Measurements from ENCODE around the gene MYL12B. TPM values are rescaled to one million over a fixed set of nuclear protein-coding genes. Genes with fewer than 3 reads are reported as not detected.

The MYL12B gene
- total RNA-seq, 1 donor from 2014 or later, result 230 TPM

DNA sequence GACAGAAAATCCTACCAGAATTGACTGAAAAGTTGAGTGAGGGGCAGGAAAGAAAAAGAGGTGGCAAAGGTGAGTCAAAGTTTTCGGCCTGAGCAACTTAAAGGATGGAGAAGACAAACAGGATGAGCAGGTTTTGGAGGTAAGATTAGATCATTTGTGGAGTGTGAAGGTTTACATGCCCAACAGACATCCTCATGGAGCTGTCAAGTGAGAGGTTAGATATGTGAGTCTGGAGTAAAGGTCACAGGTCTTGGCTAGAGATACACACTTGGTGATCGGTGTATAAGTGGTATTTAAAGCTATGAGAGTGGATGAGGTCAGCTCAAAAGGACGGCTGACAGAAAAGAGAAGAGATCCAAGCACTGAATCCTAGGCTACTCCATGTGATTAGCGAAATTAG, 25.5 kb upstream of the MYL12B start:
- no peak overlapping the region for H3K27ac Mint-ChIP-seq (ENCODE audit: unreplicated experiment)

DNA sequence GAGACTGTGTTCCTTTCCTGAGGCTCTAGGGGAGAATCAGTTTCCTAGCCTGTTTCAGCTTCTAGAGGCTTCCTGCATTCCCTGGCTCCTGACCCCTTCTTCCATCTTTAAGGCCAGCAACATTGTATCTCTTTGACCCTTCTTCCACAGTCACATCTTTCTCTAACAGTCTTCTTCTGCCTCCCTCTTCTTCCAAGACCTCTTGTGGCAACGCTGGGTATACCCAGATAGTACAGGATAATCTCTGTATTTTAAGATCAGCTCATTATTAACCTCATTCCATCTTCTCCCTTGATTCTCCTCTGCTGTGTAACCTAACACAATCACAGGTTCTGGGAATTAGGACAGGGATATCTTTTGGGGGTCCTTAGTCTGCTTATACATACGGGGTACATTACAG, 23.2 kb upstream of the MYL12B start:
- DNase-seq (ENCODE audit: extremely low spot score, unreplicated experiment), result no peak
- Mint-ChIP-seq H3K36me3 (ENCODE audit: unreplicated experiment) (no peaks in the 10 kb centered on the region), H3K27ac (ENCODE audit: unreplicated experiment) (no peak overlapping the region)

More for the DNA sequence above, 25.5 kb upstream of the MYL12B start:
- no peaks in the 10 kb centered on the region for H3K9me3 Mint-ChIP-seq (ENCODE audit: unreplicated experiment)
- TF ChIP-seq, protein P1, sequence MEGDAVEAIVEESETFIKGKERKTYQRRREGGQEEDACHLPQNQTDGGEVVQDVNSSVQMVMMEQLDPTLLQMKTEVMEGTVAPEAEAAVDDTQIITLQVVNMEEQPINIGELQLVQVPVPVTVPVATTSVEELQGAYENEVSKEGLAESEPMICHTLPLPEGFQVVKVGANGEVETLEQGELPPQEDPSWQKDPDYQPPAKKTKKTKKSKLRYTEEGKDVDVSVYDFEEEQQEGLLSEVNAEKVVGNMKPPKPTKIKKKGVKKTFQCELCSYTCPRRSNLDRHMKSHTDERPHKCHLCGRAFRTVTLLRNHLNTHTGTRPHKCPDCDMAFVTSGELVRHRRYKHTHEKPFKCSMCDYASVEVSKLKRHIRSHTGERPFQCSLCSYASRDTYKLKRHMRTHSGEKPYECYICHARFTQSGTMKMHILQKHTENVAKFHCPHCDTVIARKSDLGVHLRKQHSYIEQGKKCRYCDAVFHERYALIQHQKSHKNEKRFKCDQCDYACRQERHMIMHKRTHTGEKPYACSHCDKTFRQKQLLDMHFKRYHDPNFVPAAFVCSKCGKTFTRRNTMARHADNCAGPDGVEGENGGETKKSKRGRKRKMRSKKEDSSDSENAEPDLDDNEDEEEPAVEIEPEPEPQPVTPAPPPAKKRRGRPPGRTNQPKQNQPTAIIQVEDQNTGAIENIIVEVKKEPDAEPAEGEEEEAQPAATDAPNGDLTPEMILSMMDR (IDR thresholded peaks at IDR 0.05), result no peak
- H3K36me3 Mint-ChIP-seq (ENCODE audit: unreplicated experiment), result no peaks in the 10 kb centered on the region
- DNase-seq (ENCODE audit: extremely low spot score, unreplicated experiment), result no peak
- H3K27me3 Mint-ChIP-seq (ENCODE audit: unreplicated experiment), result no peaks in the 10 kb centered on the region
- H3K4me3 Mint-ChIP-seq (ENCODE audit: unreplicated experiment), result no peak overlapping the region
- H3K4me1 Mint-ChIP-seq (ENCODE audit: unreplicated experiment), result no peaks in the 10 kb centered on the region

GRCh38 chr18:3245185-3245564, 16.8 kb upstream of the MYL12B start:
- no peak for DNase-seq (ENCODE audit: extremely low spot score, unreplicated experiment)
- TF ChIP-seq, protein P1 (IDR thresholded peaks at IDR 0.05), result no peak
- Mint-ChIP-seq H3K27me3 (ENCODE audit: unreplicated experiment) (no peaks in the 10 kb centered on the region), H3K27ac (ENCODE audit: unreplicated experiment) (no peak overlapping the region), H3K9me3 (ENCODE audit: unreplicated experiment) (no peaks in the 10 kb centered on the region), H3K4me1 (ENCODE audit: unreplicated experiment) (peaks cover 26% of the 10 kb centered on the region), H3K36me3 (ENCODE audit: unreplicated experiment) (peaks cover 6% of the 10 kb centered on the region), H3K4me3 (ENCODE audit: unreplicated experiment) (no peak overlapping the region)

More for the DNA sequence above, 23.2 kb upstream of the MYL12B start:
- H3K4me1 Mint-ChIP-seq (ENCODE audit: unreplicated experiment), result no peaks in the 10 kb centered on the region
- TF ChIP-seq, protein P1 (IDR thresholded peaks at IDR 0.05), result peak; percentile 22
- no peaks in the 10 kb centered on the region for H3K27me3 Mint-ChIP-seq (ENCODE audit: unreplicated experiment)
- H3K4me3 Mint-ChIP-seq (ENCODE audit: unreplicated experiment), result no peak overlapping the region
- no peaks in the 10 kb centered on the region for H3K9me3 Mint-ChIP-seq (ENCODE audit: unreplicated experiment)

DNA sequence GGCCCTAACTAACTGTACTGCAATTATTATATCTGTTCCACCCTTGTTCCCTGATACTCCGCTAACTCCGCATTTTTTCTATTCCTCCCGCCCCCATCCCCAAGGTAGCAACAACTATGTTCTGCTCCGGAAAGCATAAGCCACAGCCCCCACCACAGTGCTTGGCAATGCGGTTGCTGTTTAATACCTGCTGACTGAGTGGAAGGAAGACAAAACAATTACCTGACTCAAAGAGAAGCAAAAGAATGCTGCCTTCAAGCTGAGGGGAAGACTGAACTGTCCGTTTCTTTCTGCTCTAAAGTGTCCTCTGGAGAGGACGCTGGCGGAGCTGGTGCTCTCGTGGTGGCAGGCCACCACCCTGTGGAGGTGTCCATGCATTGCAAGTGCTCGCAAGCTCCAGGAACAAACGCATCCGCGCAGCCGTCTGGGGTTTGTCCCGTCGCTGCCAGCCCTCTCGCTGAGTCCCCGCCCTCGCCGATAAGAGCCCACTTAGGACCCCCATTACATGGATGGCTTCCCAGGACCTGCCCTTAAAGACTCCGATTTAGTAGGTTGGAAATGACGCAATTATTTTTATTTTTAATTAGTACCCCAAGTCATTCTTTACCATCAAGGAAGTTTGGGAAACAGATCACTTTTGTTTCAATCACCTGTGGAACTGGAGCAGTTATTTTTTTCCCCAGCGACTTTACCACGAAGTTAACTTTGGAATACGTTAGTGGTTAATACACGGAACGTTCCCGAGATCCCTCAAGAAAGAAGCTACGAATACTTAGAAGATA, 15.9 kb upstream of the MYL12B start:
- peak overlapping the region; percentile 99 for H3K27ac Mint-ChIP-seq (ENCODE audit: unreplicated experiment)
- peak; percentile 94 for DNase-seq (ENCODE audit: extremely low spot score, unreplicated experiment)
- TF ChIP-seq, protein P1 (IDR thresholded peaks at IDR 0.05), result peak; percentile 99
- no peaks in the 10 kb centered on the region for H3K9me3 Mint-ChIP-seq (ENCODE audit: unreplicated experiment)
- H3K4me3 Mint-ChIP-seq (ENCODE audit: unreplicated experiment), result peak overlapping the region; percentile 88
- peaks cover 12% of the 10 kb centered on the region for H3K36me3 Mint-ChIP-seq (ENCODE audit: unreplicated experiment)
- H3K4me1 Mint-ChIP-seq (ENCODE audit: unreplicated experiment), result peaks cover 34% of the 10 kb centered on the region
- H3K27me3 Mint-ChIP-seq (ENCODE audit: unreplicated experiment), result no peaks in the 10 kb centered on the region

- Mint-ChIP-seq H3K27ac (ENCODE audit: unreplicated experiment) (peak overlapping the region; percentile 99), H3K4me1 (ENCODE audit: unreplicated experiment) (peaks cover 41% of the 10 kb centered on the region), H3K36me3 (ENCODE audit: unreplicated experiment) (peaks cover 12% of the 10 kb centered on the region), H3K4me3 (ENCODE audit: unreplicated experiment) (peak overlapping the region; percentile 88), H3K27me3 (ENCODE audit: unreplicated experiment) (no peaks in the 10 kb centered on the region), H3K9me3 (ENCODE audit: unreplicated experiment) (no peaks in the 10 kb centered on the region)
- no peak for DNase-seq (ENCODE audit: extremely low spot score, unreplicated experiment)
- TF ChIP-seq, protein P1 (IDR thresholded peaks at IDR 0.05), result no peak
Observed at GRCh38 chr18:3246635-3247239, 15.2 kb upstream of the MYL12B start.

Measured in osteocyte (in vitro differentiated cells).